ENCODE results near the gene GRM8.

- TF ChIP-seq POLR2AphosphoS5 (IDR thresholded peaks at IDR 0.05; ENCODE audit: low read depth, low read length): no peak
- no peak for TF ChIP-seq TAF1 (IDR thresholded peaks at IDR 0.05; ENCODE audit: borderline replicate concordance, low read depth, low read length)
- TF ChIP-seq POLR2A (IDR thresholded peaks at IDR 0.05; ENCODE audit: low read depth, low read length): no peak
Observed at GRCh38 chr7:127151379-127151778, 101.4 kb downstream of the GRM8 start.

All from GM12892 (cell line).